ENCODE data around the gene TMOD2. TPM values are rescaled to one million over a fixed set of nuclear protein-coding genes. Genes with fewer than 3 reads are reported as not detected.

TMOD2 gene
- total and polyA plus RNA-seq, 8 donors = 5.2 to 11.3 (median 6.7) TPM

GRCh38 chr15:51842852-51843737 lies 91.7 kb downstream of the TMOD2 start:
- Histone ChIP-seq H3K9me3 (no peaks in the 10 kb centered on the region), H3K4me1 (peaks cover 58 to 100% of the 10 kb centered on the region in 2 donors), H3K4me3 (no peak overlapping the region), H3K27ac (peak overlapping the region; percentile 68 to 78), H3K27me3 (no peaks in the 10 kb centered on the region), H3K36me3 (no peaks in the 10 kb centered on the region)
- ATAC-seq (peak; percentile 27), DNase-seq (no peak)
- TF ChIP-seq CTCF (IDR thresholded peaks at IDR 0.05) = no peak
- intact Hi-C loops (cut with DNase I) = no loop called here

DNA sequence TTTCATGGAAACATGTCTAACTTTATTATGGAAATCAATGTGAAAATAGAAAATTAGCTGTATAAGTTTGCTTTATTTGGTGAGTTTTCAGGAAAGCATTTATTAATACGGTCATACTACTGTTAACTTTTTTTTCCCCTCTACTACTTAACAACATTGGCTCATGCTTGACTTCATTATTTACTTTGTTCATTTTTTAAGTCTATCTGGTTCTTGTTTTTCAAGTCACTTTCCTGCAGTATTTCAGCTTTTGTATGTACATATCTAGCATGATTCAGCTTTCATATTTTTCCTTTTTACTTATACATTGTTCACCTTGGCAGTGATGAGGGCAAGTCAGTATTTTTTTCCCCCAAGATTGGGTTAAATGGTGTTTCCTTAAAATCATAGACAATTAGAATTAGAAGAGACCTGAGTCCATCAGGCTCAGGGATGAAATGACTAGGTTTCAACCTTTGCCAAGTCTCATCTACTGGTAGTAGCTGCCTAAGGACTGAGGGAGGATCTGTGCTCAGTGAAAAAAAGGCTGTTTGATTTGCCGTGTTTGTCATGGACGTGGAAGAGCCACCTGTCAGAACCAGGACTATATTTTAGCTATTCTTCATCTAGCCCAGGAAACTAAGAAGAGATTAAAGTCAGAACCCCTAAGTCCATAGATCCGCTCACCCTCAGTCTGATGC lies 93.5 kb downstream of the TMOD2 start:
- Histone ChIP-seq H3K4me3 (no peak overlapping the region), H3K27me3 (no peaks in the 10 kb centered on the region), H3K36me3 (no peaks in the 10 kb centered on the region), H3K27ac (peak overlapping the region; percentile 45 to 84), H3K9me3 (no peaks in the 10 kb centered on the region), H3K4me1 (peaks cover 73 to 99% of the 10 kb centered on the region in 2 donors)
- no peak for TF ChIP-seq CTCF (IDR thresholded peaks at IDR 0.05)
- no peak for DNase-seq
- intact Hi-C loops (cut with DNase I) = no loop called here
- ATAC-seq = peak; percentile 11

- Histone ChIP-seq H3K27me3 (no peaks in the 10 kb centered on the region), H3K27ac (peak overlapping the region; percentile 45 to 84), H3K9me3 (no peaks in the 10 kb centered on the region), H3K4me1 (peaks cover 76 to 90% of the 10 kb centered on the region in 2 donors), H3K4me3 (no peak overlapping the region), H3K36me3 (no peaks in the 10 kb centered on the region)
- DNase-seq = no peak
- intact Hi-C loops (cut with DNase I) = no loop called here
- no peak for TF ChIP-seq CTCF (IDR thresholded peaks at IDR 0.05)
- ATAC-seq = peak; percentile 13
Measured at GRCh38 chr15:51846066-51846462, 94.7 kb downstream of the TMOD2 start.

- no peaks in the 10 kb centered on the region for H3K36me3 ChIP-seq
- H3K9me3 ChIP-seq = no peaks in the 10 kb centered on the region
- H3K27ac ChIP-seq = peak overlapping the region; percentile 45 to 84
- no peak overlapping the region for H3K4me3 ChIP-seq
- ATAC-seq = peak; percentile 43
- H3K27me3 ChIP-seq = no peaks in the 10 kb centered on the region
- TF ChIP-seq CTCF (IDR thresholded peaks at IDR 0.05) = no peak
- H3K4me1 ChIP-seq = peaks cover 70 to 84% of the 10 kb centered on the region in 2 donors
- no peak for DNase-seq
- intact Hi-C loops (cut with DNase I) = no loop called here
Measured at GRCh38 chr15:51846463-51847230, 95.2 kb downstream of the TMOD2 start.

Data from left lung (tissue), 10 donors.